Lower leg skin (tissue), 3 donors: ENCODE data around the gene GPR62.

Experiments
- POLR2A ChIP-seq, 2 donors: fragments of 450-650 bp; IDR thresholded peaks; one replicate each; pipeline ENCODE4 v1.6.1; 2016 to 2017; ENCODE audit warnings: antibody characterized with exemption in 2 of 2, mild to moderate bottlenecking in 1 of 2, moderate library complexity in 1 of 2
- TF ChIP-seq, protein P1 (sequence below), 3 donors: fragments of 450-650 bp; IDR thresholded peaks; one replicate each; pipeline ENCODE4 v1.5.1; 2016; ENCODE audit warnings: antibody characterized with exemption in 3 of 3, mild to moderate bottlenecking in 3 of 3, moderate library complexity in 2 of 3

- TF ChIP-seq POLR2A (IDR thresholded peaks at IDR 0.05), result no peak
- TF ChIP-seq, protein P1, sequence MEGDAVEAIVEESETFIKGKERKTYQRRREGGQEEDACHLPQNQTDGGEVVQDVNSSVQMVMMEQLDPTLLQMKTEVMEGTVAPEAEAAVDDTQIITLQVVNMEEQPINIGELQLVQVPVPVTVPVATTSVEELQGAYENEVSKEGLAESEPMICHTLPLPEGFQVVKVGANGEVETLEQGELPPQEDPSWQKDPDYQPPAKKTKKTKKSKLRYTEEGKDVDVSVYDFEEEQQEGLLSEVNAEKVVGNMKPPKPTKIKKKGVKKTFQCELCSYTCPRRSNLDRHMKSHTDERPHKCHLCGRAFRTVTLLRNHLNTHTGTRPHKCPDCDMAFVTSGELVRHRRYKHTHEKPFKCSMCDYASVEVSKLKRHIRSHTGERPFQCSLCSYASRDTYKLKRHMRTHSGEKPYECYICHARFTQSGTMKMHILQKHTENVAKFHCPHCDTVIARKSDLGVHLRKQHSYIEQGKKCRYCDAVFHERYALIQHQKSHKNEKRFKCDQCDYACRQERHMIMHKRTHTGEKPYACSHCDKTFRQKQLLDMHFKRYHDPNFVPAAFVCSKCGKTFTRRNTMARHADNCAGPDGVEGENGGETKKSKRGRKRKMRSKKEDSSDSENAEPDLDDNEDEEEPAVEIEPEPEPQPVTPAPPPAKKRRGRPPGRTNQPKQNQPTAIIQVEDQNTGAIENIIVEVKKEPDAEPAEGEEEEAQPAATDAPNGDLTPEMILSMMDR (IDR thresholded peaks at IDR 0.05), result no peak
Observed at GRCh38 chr3:51937611-51938450, 17.4 kb upstream of the GPR62 start.
